Sigmoid colon (tissue), 4 donors: ENCODE data around the gene CLSTN1.
"Not testable (repeated sequence)": the region's sequence is repeated elsewhere in the genome, so short reads cannot be mapped to it uniquely, and the experiment has no call there.

Source experiments
- CTCF ChIP-seq, 4 experiments: fragments of 450-650 bp in 3 of 4; fragments of 200-600 bp in 1 of 4; IDR thresholded peaks; one replicate each; pipeline ENCODE4 v1.5.1; 2016 to 2019; ENCODE audit warnings: antibody characterized with exemption in 4 of 4, mild to moderate bottlenecking in 3 of 4, moderate library complexity in 2 of 4
- EP300 ChIP-seq, 4 donors: sonication (generic); formaldehyde crosslinking; IDR thresholded peaks; one replicate each; pipeline ENCODE4 v1.6.1; 2017; ENCODE audit warnings: antibody characterized with exemption in 4 of 4
- POLR2A ChIP-seq, 2 donors: fragments of 450-650 bp; IDR thresholded peaks; one replicate each; pipeline ENCODE4 v1.6.1; 2016; ENCODE audit warnings: antibody characterized with exemption in 2 of 2, mild to moderate bottlenecking in 2 of 2, moderate library complexity in 2 of 2
- POLR2AphosphoS5 ChIP-seq, 4 donors: sonication (generic); formaldehyde crosslinking; IDR thresholded peaks; one replicate each; pipeline ENCODE4 v1.6.1; 2017; ENCODE audit warnings: antibody characterized with exemption in 4 of 4

GRCh38 chr1:9803003-9803918 lies 20.5 kb downstream of the CLSTN1 start:
- TF ChIP-seq CTCF, POLR2AphosphoS5, POLR2A, EP300 (IDR thresholded peaks at IDR 0.05): not testable (repeated sequence)
